ENCODE data around the gene FILIP1L.

DNA sequence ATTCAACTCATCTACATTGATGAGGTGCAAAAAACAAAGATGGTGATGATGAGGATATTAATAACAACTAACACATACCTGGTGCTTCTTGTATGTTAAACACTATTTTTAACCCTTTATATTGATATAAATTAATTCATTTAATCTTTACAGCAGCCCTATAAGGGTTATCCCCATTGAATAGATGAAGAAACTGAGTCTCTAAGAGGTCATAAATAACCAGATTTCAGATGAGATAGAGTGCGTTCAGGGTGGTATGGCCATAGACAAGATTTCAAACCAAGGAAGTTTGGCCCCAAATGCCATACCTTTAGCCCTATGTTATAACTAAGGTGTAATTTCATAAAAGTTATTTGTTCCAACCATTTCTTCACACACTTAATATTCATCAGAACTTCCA, 214.1 kb downstream of the FILIP1L start:
- no peak for TF ChIP-seq ARNTL (CRISPR knock-in tag; IDR thresholded peaks at IDR 0.05; ENCODE audit: borderline replicate concordance, low read depth)
- TF ChIP-seq TOX (CRISPR knock-in tag; IDR thresholded peaks at IDR 0.05; ENCODE audit: borderline replicate concordance), result no peak
- TF ChIP-seq, protein P1, sequence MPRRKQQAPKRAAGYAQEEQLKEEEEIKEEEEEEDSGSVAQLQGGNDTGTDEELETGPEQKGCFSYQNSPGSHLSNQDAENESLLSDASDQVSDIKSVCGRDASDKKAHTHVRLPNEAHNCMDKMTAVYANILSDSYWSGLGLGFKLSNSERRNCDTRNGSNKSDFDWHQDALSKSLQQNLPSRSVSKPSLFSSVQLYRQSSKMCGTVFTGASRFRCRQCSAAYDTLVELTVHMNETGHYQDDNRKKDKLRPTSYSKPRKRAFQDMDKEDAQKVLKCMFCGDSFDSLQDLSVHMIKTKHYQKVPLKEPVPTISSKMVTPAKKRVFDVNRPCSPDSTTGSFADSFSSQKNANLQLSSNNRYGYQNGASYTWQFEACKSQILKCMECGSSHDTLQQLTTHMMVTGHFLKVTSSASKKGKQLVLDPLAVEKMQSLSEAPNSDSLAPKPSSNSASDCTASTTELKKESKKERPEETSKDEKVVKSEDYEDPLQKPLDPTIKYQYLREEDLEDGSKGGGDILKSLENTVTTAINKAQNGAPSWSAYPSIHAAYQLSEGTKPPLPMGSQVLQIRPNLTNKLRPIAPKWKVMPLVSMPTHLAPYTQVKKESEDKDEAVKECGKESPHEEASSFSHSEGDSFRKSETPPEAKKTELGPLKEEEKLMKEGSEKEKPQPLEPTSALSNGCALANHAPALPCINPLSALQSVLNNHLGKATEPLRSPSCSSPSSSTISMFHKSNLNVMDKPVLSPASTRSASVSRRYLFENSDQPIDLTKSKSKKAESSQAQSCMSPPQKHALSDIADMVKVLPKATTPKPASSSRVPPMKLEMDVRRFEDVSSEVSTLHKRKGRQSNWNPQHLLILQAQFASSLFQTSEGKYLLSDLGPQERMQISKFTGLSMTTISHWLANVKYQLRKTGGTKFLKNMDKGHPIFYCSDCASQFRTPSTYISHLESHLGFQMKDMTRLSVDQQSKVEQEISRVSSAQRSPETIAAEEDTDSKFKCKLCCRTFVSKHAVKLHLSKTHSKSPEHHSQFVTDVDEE (CRISPR knock-in tag; IDR thresholded peaks at IDR 0.05), result no peak
- no peak for TF ChIP-seq ESRRG (CRISPR knock-in tag; IDR thresholded peaks at IDR 0.05)
- TF ChIP-seq POU6F1 (CRISPR knock-in tag; IDR thresholded peaks at IDR 0.05; ENCODE audit: borderline replicate concordance, low read depth), result no peak
- TF ChIP-seq, protein P2, sequence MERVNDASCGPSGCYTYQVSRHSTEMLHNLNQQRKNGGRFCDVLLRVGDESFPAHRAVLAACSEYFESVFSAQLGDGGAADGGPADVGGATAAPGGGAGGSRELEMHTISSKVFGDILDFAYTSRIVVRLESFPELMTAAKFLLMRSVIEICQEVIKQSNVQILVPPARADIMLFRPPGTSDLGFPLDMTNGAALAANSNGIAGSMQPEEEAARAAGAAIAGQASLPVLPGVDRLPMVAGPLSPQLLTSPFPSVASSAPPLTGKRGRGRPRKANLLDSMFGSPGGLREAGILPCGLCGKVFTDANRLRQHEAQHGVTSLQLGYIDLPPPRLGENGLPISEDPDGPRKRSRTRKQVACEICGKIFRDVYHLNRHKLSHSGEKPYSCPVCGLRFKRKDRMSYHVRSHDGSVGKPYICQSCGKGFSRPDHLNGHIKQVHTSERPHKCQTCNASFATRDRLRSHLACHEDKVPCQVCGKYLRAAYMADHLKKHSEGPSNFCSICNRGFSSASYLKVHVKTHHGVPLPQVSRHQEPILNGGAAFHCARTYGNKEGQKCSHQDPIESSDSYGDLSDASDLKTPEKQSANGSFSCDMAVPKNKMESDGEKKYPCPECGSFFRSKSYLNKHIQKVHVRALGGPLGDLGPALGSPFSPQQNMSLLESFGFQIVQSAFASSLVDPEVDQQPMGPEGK (CRISPR knock-in tag; IDR thresholded peaks at IDR 0.05; ENCODE audit: borderline replicate concordance), result no peak
- TF ChIP-seq ZFP30 (CRISPR knock-in tag; IDR thresholded peaks at IDR 0.05), result no peak
- TF ChIP-seq CSDC2 (CRISPR knock-in tag; IDR thresholded peaks at IDR 0.05), result no peak
- no peak for TF ChIP-seq RARB (CRISPR knock-in tag; IDR thresholded peaks at IDR 0.05)
- TF ChIP-seq GLIS3 (CRISPR knock-in tag; IDR thresholded peaks at IDR 0.05), result no peak
- no peak for TF ChIP-seq ZFP3 (CRISPR knock-in tag; IDR thresholded peaks at IDR 0.05)
